Tibial nerve (tissue), 4 donors: ENCODE data around the gene UGT3A2. TPM values are rescaled to one million over a fixed set of nuclear protein-coding genes. Genes with fewer than 3 reads are reported as not detected.

ENCODE experiments used
- DNase-seq, 2 donors: peaks; one replicate each; pipeline ENCODE4 v3.0.0-alpha.2; 2019; ENCODE audit warnings: low spot score in 2 of 2
- H3K27ac ChIP-seq, 4 donors: fragments of 200-600 bp; sonication (generic) in 3 of 4; one replicate each; pipeline ENCODE4 v1.5.1; 2017 to 2019; ENCODE audit warnings: mild to moderate bottlenecking in 1 of 4
- H3K27me3 ChIP-seq, 2 donors: fragments of 200-600 bp; sonication (generic) in 1 of 2; one replicate each; pipeline versions ENCODE4 v1.5.1 to v1.6.0; 2017 to 2019
- H3K36me3 ChIP-seq, 3 donors: fragments of 200-600 bp; sonication (generic); one replicate each; pipeline ENCODE4 v1.5.1; 2018 to 2019
- H3K4me1 ChIP-seq, 4 donors: fragments of 200-600 bp; sonication (generic) in 3 of 4; one replicate each; pipeline ENCODE4 v1.5.1; 2017 to 2019
- H3K4me3 ChIP-seq, 4 donors: fragments of 200-600 bp; sonication (generic) in 3 of 4; one replicate each; pipeline ENCODE4 v1.5.1; 2017 to 2019; ENCODE audit warnings: mild to moderate bottlenecking in 1 of 4, moderate library complexity in 1 of 4
- H3K9me3 ChIP-seq, 4 donors: fragments of 200-600 bp; sonication (generic) in 3 of 4; one replicate each; pipeline ENCODE4 v1.5.1; 2017 to 2019
- EP300 ChIP-seq, 2 donors: sonication (generic); formaldehyde crosslinking; IDR thresholded peaks; one replicate each; pipeline ENCODE4 v1.6.1; 2017; ENCODE audit warnings: antibody characterized with exemption in 2 of 2, mild to moderate bottlenecking in 1 of 2
- POLR2A ChIP-seq, 2 donors: fragments of 450-650 bp; IDR thresholded peaks; one replicate each; pipeline ENCODE4 v1.6.1; 2017; ENCODE audit warnings: antibody characterized with exemption in 2 of 2, mild to moderate bottlenecking in 2 of 2, moderate library complexity in 2 of 2
- WGBS, 2 donors: methylation state at CpG; one replicate each; pipeline ENCODE4 v1.1.5; 2018; 5-methylcytosine and 5-hydroxymethylcytosine counted together
- total RNA-seq, 4 donors: library from RNA; depleted of rRNA; stranded (reverse); fragments of >200 nt; gene quantifications; one replicate each; pipeline ENCODE4 v1.1.0, GENCODE V29; 2016
- TF ChIP-seq, protein P1 (sequence below), 5 experiments: fragments of 200-600 bp in 3 of 5; fragments of 450-650 bp in 2 of 5; sonication (generic) in 3 of 5; IDR thresholded peaks; one replicate each; pipeline ENCODE4 v1.5.1; 2016 to 2019; ENCODE audit warnings: antibody characterized with exemption in 5 of 5, mild to moderate bottlenecking in 3 of 5, moderate library complexity in 2 of 5

The UGT3A2 gene, protein sequence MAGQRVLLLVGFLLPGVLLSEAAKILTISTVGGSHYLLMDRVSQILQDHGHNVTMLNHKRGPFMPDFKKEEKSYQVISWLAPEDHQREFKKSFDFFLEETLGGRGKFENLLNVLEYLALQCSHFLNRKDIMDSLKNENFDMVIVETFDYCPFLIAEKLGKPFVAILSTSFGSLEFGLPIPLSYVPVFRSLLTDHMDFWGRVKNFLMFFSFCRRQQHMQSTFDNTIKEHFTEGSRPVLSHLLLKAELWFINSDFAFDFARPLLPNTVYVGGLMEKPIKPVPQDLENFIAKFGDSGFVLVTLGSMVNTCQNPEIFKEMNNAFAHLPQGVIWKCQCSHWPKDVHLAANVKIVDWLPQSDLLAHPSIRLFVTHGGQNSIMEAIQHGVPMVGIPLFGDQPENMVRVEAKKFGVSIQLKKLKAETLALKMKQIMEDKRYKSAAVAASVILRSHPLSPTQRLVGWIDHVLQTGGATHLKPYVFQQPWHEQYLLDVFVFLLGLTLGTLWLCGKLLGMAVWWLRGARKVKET
- not detected for total RNA-seq

DNA sequence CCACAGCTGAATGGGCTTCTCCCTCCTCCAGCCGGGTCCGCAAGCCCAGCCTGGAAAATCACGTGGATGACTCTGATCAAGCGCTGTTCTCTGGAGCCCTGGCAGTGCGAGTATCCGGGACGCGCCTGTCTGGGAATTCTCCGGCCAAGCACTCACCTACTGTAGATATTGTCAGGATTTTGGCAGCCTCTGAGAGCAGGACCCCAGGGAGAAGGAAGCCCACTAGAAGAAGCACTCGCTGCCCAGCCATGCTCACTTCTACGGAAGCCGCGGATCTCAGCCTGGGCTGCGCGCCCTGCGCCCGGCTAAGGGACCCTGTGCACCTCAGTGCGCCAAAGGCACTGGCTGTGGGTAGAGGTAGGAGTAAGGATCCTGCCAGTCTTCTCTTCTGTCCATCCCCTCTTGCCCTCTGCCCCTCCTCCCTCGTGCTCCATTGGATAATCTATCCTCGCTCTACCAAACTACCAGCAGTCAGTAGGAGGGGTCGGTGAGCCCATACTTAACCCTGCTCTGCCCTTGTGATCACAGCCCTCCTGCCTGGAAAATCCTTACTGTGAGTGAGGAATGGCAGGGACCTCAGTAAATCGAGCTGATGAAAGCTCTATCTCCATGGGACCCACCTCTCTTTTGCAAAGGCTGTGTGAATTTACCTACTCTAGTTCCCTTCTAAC lies at the start of gene UGT3A2:
Gene UGT3A2 (minus strand): TSS at position 343 of the 671 bp plus-strand sequence. CDS start 93 bp downstream, at position 250.
- WGBS, 2 donors: 2 to 7% methylated on average over 22 of the region's 22 CpGs
- TF ChIP-seq EP300 (IDR thresholded peaks at IDR 0.05) (no peak), POLR2A (IDR thresholded peaks at IDR 0.05) (no peak)
- TF ChIP-seq, protein P1, sequence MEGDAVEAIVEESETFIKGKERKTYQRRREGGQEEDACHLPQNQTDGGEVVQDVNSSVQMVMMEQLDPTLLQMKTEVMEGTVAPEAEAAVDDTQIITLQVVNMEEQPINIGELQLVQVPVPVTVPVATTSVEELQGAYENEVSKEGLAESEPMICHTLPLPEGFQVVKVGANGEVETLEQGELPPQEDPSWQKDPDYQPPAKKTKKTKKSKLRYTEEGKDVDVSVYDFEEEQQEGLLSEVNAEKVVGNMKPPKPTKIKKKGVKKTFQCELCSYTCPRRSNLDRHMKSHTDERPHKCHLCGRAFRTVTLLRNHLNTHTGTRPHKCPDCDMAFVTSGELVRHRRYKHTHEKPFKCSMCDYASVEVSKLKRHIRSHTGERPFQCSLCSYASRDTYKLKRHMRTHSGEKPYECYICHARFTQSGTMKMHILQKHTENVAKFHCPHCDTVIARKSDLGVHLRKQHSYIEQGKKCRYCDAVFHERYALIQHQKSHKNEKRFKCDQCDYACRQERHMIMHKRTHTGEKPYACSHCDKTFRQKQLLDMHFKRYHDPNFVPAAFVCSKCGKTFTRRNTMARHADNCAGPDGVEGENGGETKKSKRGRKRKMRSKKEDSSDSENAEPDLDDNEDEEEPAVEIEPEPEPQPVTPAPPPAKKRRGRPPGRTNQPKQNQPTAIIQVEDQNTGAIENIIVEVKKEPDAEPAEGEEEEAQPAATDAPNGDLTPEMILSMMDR (IDR thresholded peaks at IDR 0.05): no peak
- H3K9me3 ChIP-seq: peaks cover 0 to 5% (median 0%) of the 10 kb centered on the region in 4 donors
- no peak within 1 kb of the TSS for H3K4me3 ChIP-seq
- H3K4me1 ChIP-seq: peaks cover 0 to 8% (median 3%) of the 10 kb centered on the region in 4 donors
- no peaks in the 10 kb centered on the region for H3K36me3 ChIP-seq
- DNase-seq: no peak
- H3K27ac ChIP-seq: no peak within 1 kb of the TSS
- H3K27me3 ChIP-seq: peaks cover 0 to 13% of the 10 kb centered on the region in 2 donors

DNA sequence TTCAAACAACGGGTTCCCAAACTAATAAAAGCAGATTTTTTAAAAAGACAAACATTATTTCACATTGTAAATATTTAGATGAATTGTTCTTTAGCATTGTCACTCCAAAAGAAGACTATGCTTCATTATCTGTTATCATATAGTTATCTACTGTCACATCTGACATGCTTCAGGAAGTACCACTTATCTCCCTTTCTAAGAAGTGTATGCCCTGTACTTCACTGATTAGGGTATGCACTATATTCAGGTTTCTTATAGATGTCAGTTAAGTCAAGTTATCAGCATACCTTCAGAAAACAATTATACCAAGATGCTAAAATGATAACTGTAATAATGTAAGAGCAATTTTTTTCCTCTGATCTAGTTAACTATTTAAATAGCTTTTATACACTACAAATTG lies 44.6 kb upstream of the UGT3A2 start:
- TF ChIP-seq POLR2A (IDR thresholded peaks at IDR 0.05): no peak
- no peak for TF ChIP-seq EP300 (IDR thresholded peaks at IDR 0.05)
- TF ChIP-seq, protein P1 (IDR thresholded peaks at IDR 0.05): no peak
- no peaks in the 10 kb centered on the region for H3K9me3 ChIP-seq
- WGBS, 2 donors: 83 to 94% methylated on average over 1 of the region's 1 CpG
- peaks cover 0 to 75% (median 14%) of the 10 kb centered on the region in 3 donors for H3K36me3 ChIP-seq
- H3K27ac ChIP-seq: no peak overlapping the region
- no peaks in the 10 kb centered on the region for H3K27me3 ChIP-seq
- no peaks in the 10 kb centered on the region for H3K4me1 ChIP-seq
- H3K4me3 ChIP-seq: no peak overlapping the region
- no peak for DNase-seq

DNA sequence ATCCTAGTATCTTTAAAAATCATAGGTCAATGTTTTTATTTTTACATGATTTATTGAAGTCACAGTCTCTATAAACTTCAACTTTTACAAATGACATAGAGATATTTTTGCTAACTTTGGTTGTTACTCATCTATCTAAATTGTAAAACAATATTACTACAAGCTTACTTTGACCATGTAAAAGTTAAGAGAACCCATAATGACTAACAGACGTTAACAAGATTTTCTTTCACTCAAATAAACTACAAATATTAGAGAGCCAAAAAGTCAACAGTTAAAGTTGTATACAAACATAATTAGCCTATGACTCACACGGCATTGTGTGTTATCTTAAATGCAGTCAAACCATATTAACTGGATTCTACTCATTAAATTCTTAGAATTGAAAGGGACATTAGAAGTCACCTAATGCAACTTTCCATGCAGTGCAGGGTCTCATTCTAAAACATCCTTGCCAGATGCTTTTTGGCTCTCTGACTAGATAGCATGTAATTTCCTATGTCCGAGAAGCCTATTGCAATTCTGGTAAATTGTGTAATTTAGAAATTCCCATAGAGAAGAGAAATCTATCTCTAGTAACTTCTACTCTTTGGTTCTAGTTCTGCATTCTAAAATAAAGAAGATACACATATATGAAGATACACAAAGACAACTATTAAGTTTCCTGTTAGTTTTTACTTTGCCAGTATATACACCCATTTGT lies 42.2 kb upstream of the UGT3A2 start:
- Histone ChIP-seq H3K36me3 (peaks cover 0 to 82% (median 14%) of the 10 kb centered on the region in 3 donors), H3K27me3 (no peaks in the 10 kb centered on the region), H3K4me3 (no peak overlapping the region), H3K27ac (no peak overlapping the region), H3K4me1 (no peaks in the 10 kb centered on the region), H3K9me3 (no peaks in the 10 kb centered on the region)
- TF ChIP-seq EP300 (IDR thresholded peaks at IDR 0.05) (no peak), POLR2A (IDR thresholded peaks at IDR 0.05) (no peak)
- TF ChIP-seq, protein P1 (IDR thresholded peaks at IDR 0.05): no peak
- DNase-seq: no peak
- 76 to 77% methylated on average over 3 of the region's 3 CpGs for WGBS, 2 donors

DNA sequence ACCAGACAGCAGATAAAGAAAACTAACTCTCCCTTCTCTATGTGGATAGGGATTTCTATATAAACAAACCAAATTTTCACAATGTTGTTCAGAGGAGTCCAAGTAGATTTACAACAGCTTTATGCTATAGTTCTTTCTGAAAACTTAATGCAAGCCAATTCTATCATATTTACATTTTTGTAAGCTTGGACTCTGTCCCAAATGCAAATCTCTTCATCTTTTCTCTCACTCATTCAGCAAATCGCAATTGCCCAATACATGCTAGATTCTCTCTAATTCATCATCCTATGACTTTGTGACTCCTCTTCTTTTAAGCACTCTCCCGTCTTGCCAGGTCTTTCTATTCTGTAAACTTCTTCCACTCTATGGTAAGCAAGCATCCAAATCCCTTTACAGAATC lies 39.1 kb upstream of the UGT3A2 start:
- H3K27me3 ChIP-seq: no peaks in the 10 kb centered on the region
- H3K4me3 ChIP-seq: no peak overlapping the region
- peaks cover 0 to 75% (median 14%) of the 10 kb centered on the region in 3 donors for H3K36me3 ChIP-seq
- TF ChIP-seq POLR2A (IDR thresholded peaks at IDR 0.05) (no peak), EP300 (IDR thresholded peaks at IDR 0.05) (no peak)
- TF ChIP-seq, protein P1 (IDR thresholded peaks at IDR 0.05): no peak
- no peak overlapping the region for H3K27ac ChIP-seq
- 58 to 67% methylated on average over 2 of the region's 2 CpGs for WGBS, 2 donors
- no peaks in the 10 kb centered on the region for H3K4me1 ChIP-seq
- H3K9me3 ChIP-seq: no peaks in the 10 kb centered on the region
- DNase-seq: no peak
